ENCODE results near the gene TXLNG.

TXLNG gene

GRCh38 chrX:16870862-16871815, 84.9 kb downstream of the TXLNG start:
- DNase-seq = peak in 39 of 56 donors; percentile 0 to 65 (median 19)

- no peak for DNase-seq
These were observed 86.8 kb downstream of the TXLNG start for GRCh38 chrX:16873106-16873505.

- DNase-seq = no peak
These were observed 88.3 kb downstream of the TXLNG start for GRCh38 chrX:16874458-16875095.

GRCh38 chrX:16876696-16877095, 90.4 kb downstream of the TXLNG start:
- no peak for DNase-seq

GRCh38 chrX:16882169-16882568, 95.9 kb downstream of the TXLNG start:
- peak in 20 of 56 donors; percentile 0 to 14 (median 3) for DNase-seq

GRCh38 chrX:16882702-16883486, 96.6 kb downstream of the TXLNG start:
- DNase-seq = peak in 54 of 56 donors; percentile 0 to 76 (median 24)

GRCh38 chrX:16883487-16883804, 97.2 kb downstream of the TXLNG start:
- DNase-seq = no peak

- DNase-seq = no peak
These were observed 99.4 kb downstream of the TXLNG start for GRCh38 chrX:16885628-16886027.

- DNase-seq = peak in 47 of 56 donors; percentile 1 to 74 (median 21)
These were observed 106.5 kb downstream of the TXLNG start for GRCh38 chrX:16892504-16893362.
